HG03103 (cell line): ENCODE data around the gene GPI.

Experiments
- ATAC-seq: cut with Tn5 transposase; IDR thresholded peaks from one replicate; pipeline ENCODE4 v1.9.1; 2021; ENCODE audit warnings: low read depth; ENCODE audit not compliant: unreplicated experiment

GPI gene

GRCh38 chr19:34337739-34338138 lies 27.3 kb upstream of the GPI start:
- ATAC-seq: no peak

GRCh38 chr19:34341935-34342680 lies 22.9 kb upstream of the GPI start:
- ATAC-seq: no peak

- no peak for ATAC-seq
Measured at GRCh38 chr19:34343751-34344150, 21.2 kb upstream of the GPI start.

- no peak for ATAC-seq
Measured at GRCh38 chr19:34345947-34346351, 19.0 kb upstream of the GPI start.

GRCh38 chr19:34347561-34348165 lies 17.3 kb upstream of the GPI start:
- ATAC-seq: no peak

GRCh38 chr19:34348899-34349487 lies 16.0 kb upstream of the GPI start:
- no peak for ATAC-seq

- ATAC-seq: no peak
Measured at GRCh38 chr19:34350161-34350561, 14.8 kb upstream of the GPI start.

GRCh38 chr19:34351382-34351826 lies 13.6 kb upstream of the GPI start:
- no peak for ATAC-seq

GRCh38 chr19:34353546-34353945 lies 11.4 kb upstream of the GPI start:
- ATAC-seq: no peak

GRCh38 chr19:34355201-34355600 lies 9.8 kb upstream of the GPI start:
- no peak for ATAC-seq

- ATAC-seq: no peak
Measured at GRCh38 chr19:34356875-34357274, 8.1 kb upstream of the GPI start.

- ATAC-seq: no peak
Measured at GRCh38 chr19:34357431-34357830, 7.6 kb upstream of the GPI start.

- peak; percentile 93 for ATAC-seq
Measured at GRCh38 chr19:34359140-34359953, 5.6 kb upstream of the GPI start.

- no peak for ATAC-seq
Measured at GRCh38 chr19:34359954-34360315, 5.1 kb upstream of the GPI start.

GRCh38 chr19:34360354-34360909 lies 4.6 kb upstream of the GPI start:
- no peak for ATAC-seq

- no peak for ATAC-seq
Measured at GRCh38 chr19:34362679-34363069, 2.3 kb upstream of the GPI start.

GRCh38 chr19:34363094-34363493 lies 1.9 kb upstream of the GPI start:
- no peak for ATAC-seq

GRCh38 chr19:34363930-34364329 lies 1.1 kb upstream of the GPI start:
- ATAC-seq: no peak

GRCh38 chr19:34364462-34364829 lies 550 bp upstream of the GPI start:
- ATAC-seq: no peak

GRCh38 chr19:34365463-34366401 lies 736 bp downstream of the GPI start:
- no peak for ATAC-seq
